Measurements from ENCODE around the gene DCDC2B.

GRCh38 chr1:32220746-32221580 is 12.1 kb downstream of the DCDC2B start:
- no peak for TF ChIP-seq CTCF (IDR thresholded peaks at IDR 0.05)
- TF ChIP-seq POLR2A (IDR thresholded peaks at IDR 0.05; ENCODE audit: low read length), result no peak
- TF ChIP-seq E2F6 (IDR thresholded peaks at IDR 0.05; ENCODE audit: borderline replicate concordance, low read depth), result no peak
- TF ChIP-seq EP300 (IDR thresholded peaks at IDR 0.05), result no peak
- TF ChIP-seq ZFP36 (IDR thresholded peaks at IDR 0.05; ENCODE audit: borderline replicate concordance, partially characterized antibody), result no peak
- no peak for TF ChIP-seq MYC (IDR thresholded peaks at IDR 0.05; ENCODE audit: borderline replicate concordance, low read length)
